Caco-2 (cell line): Measurements from ENCODE around the gene RPL28. TPM values are rescaled to one million over a fixed set of nuclear protein-coding genes. Genes with fewer than 3 reads are reported as not detected.

Source experiments
- Bru-seq: library from RNA; stranded (reverse); fragments of 400-500 nt; gene quantifications from one replicate; lab custom pipeline; 2021; lab: Mats Ljungman, UMichigan
- BruChase-seq, 2 experiments: library from RNA; stranded (reverse); fragments of 400-500 nt; gene quantifications; one replicate each; lab custom pipeline; 2021; lab: Mats Ljungman, UMichigan
- BruUV-seq: library from RNA; stranded (reverse); fragments of 400-500 nt; replicated peaks from 2 replicates; lab custom pipeline; 2021; lab: Mats Ljungman, UMichigan
- CTCF ChIA-PET: fragments of 300-600 bp; sonication (Branson Sonifier 250); formaldehyde crosslinking; loops from one replicate; lab custom pipeline; 2022; ENCODE audit warnings: antibody characterized with exemption; lab: Charles Lee
- POLR2A ChIA-PET: fragments of 300-600 bp; sonication (Branson Sonifier 250); formaldehyde crosslinking; loops from one replicate; lab custom pipeline; 2022; ENCODE audit warnings: antibody characterized with exemption; lab: Charles Lee
- DNase-seq, 2 experiments: peaks; one replicate each; pipeline versions ENCODE4 v3.0.0 to v3.0.0-alpha.2; 2020 to 2022
- H3K27me3 ChIP-seq: replicated peaks from 2 replicates; pipeline ENCODE4 v1.6.0; 2011; ENCODE audit warnings: low read length; ENCODE audit not compliant: control insufficient read depth, insufficient read depth
- H3K36me3 ChIP-seq: 2 replicates; pipeline ENCODE4 v1.5.1; 2011; ENCODE audit warnings: low read length; ENCODE audit not compliant: control insufficient read depth, insufficient read depth
- H3K4me1 ChIP-seq: fragments of 250-450 bp; sonication (Bioruptor Pico); 2 replicates; pipeline ENCODE4 v1.5.1; 2020; ENCODE audit warnings: mild to moderate bottlenecking
- H3K4me3 ChIP-seq: 2 replicates; pipeline ENCODE4 v1.5.1; 2011; ENCODE audit warnings: low read depth, mild to moderate bottlenecking, control low read depth, low read length
- H3K9me3 ChIP-seq: fragments of 250-450 bp; sonication (Bioruptor Pico); 2 replicates; pipeline ENCODE4 v1.5.1; 2020; ENCODE audit warnings: mild to moderate bottlenecking, moderate library complexity
- H3K27ac Mint-ChIP-seq: one replicate; pipeline ENCODE4 v1.8.0; 2022; ENCODE audit warnings: mixed read lengths; ENCODE audit not compliant: unreplicated experiment
- H3K27me3 Mint-ChIP-seq: one replicate; pipeline ENCODE4 v1.8.0; 2022; ENCODE audit warnings: mixed read lengths; ENCODE audit not compliant: insufficient read depth, unreplicated experiment
- H3K36me3 Mint-ChIP-seq: one replicate; pipeline ENCODE4 v1.8.0; 2022; ENCODE audit warnings: mild to moderate bottlenecking, mixed read lengths; ENCODE audit not compliant: insufficient read depth, unreplicated experiment
- H3K4me1 Mint-ChIP-seq: one replicate; pipeline ENCODE4 v1.8.0; 2022; ENCODE audit warnings: low read depth, mixed read lengths; ENCODE audit not compliant: unreplicated experiment
- H3K4me3 Mint-ChIP-seq: one replicate; pipeline ENCODE4 v1.8.0; 2022; ENCODE audit warnings: mild to moderate bottlenecking, moderate library complexity, mixed read lengths; ENCODE audit not compliant: unreplicated experiment
- H3K9me3 Mint-ChIP-seq: one replicate; pipeline ENCODE4 v1.8.0; 2022; ENCODE audit warnings: mixed read lengths; ENCODE audit not compliant: unreplicated experiment
- intact Hi-C: fragments of 100-400 bp; cut with micrococcal nuclease; formaldehyde crosslinking; loops from one replicate; pipeline ENCODE4 v1.10.0; 2022; ENCODE audit not compliant: unreplicated experiment
- long read RNA-seq: library from polyadenylated mRNA; stranded (forward); transcript quantifications from one replicate; pipeline ENCODE4 v2.0.0, GENCODE V29; 2022
- total RNA-seq: library from RNA; stranded (reverse); gene quantifications from 2 replicates; pipeline ENCODE4 v1.2.3, GENCODE V29; 2022
- TF ChIP-seq, protein P1 (sequence below), 2 experiments: fragments of 200-600 bp in 1 of 2; IDR thresholded peaks; 1 replicate in 1 of 2; 2 replicates in 1 of 2; pipeline versions ENCODE4 v1.5.1 to v1.8.0; 2011 to 2022; ENCODE audit warnings: antibody characterized with exemption in 1 of 2, control low read depth in 1 of 2, inconsistent platforms in 1 of 2, low read depth in 1 of 2, low read length in 1 of 2, mild to moderate bottlenecking in 1 of 2, moderate library complexity in 1 of 2; ENCODE audit not compliant: insufficient read depth in 1 of 2, severe bottlenecking in 1 of 2, unreplicated experiment in 1 of 2

RPL28 gene
- 2,048 and 2,146 TPM in 2 replicates for total RNA-seq
- percentile 97 among the genes with signal in this experiment for Bru-seq, nascent RNA
- percentile 96 among the genes with signal in this experiment for BruChase-seq, experiment 1, labeled RNA remaining after a 2-hour chase
- percentile 98 among the genes with signal in this experiment for BruChase-seq, experiment 2, labeled RNA remaining after a 6-hour chase
- long read RNA-seq, full-length matches to known transcripts, result 367 of 412 reads
- long read RNA-seq, partial matches to known transcripts, result 19 of 412 reads
- long read RNA-seq, other reads (novel, unspliced or antisense), result 26 of 412 reads

DNA sequence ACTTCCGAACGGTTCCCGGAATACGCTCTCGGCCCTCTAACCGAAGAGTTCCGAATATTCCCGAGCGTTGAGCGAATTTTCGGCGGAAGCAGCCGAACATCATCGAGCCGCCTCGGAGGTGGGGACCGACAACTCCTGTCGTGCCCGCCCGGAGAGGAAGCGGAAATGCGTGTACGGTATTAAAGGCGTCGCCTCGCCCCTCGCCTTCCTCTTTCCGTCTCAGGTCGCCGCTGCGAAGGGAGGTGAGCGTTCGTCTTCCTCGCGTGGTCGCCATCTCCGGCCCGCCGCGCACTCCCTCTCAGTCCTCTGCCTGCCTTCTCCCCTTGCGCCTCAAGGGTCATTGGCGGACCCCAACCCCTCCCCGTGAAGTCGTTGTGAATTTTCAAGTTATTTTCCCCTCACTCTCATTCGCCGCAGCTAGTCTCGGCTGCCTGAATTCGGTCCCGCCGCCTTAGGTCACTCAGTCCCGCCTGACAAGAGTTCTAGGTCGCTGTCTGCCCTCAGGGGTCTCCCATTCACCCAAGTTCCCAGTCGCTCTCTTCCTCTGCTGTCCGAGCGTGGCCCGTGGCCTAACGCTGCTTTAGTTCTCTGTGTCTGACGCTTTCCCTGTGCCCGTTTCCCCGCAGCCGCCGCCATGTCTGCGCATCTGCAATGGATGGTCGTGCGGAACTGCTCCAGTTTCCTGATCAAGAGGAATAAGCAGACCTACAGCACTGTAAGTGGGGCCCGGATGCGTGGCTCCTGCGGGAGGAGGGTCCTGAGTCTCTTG is at the start of gene RPL28:
Gene RPL28 (plus strand): TSS at position 209 of the 769 bp plus-strand sequence. CDS start 426 bp downstream, at position 635.
- peak within 1 kb of the TSS; percentile 95 for H3K4me3 ChIP-seq
- POLR2A ChIA-PET, result interaction anchor here (0.6 to 1.3 kb wide), 3 partner anchors 21 to 47 kb away, joined by 4 to 8 read pairs (median 6); partner anchors contain the start of genes KMT5C and UBE2S
- peak; percentile 98 to 99 for DNase-seq
- CTCF ChIA-PET, result no interaction called here
- TF ChIP-seq, protein P1, sequence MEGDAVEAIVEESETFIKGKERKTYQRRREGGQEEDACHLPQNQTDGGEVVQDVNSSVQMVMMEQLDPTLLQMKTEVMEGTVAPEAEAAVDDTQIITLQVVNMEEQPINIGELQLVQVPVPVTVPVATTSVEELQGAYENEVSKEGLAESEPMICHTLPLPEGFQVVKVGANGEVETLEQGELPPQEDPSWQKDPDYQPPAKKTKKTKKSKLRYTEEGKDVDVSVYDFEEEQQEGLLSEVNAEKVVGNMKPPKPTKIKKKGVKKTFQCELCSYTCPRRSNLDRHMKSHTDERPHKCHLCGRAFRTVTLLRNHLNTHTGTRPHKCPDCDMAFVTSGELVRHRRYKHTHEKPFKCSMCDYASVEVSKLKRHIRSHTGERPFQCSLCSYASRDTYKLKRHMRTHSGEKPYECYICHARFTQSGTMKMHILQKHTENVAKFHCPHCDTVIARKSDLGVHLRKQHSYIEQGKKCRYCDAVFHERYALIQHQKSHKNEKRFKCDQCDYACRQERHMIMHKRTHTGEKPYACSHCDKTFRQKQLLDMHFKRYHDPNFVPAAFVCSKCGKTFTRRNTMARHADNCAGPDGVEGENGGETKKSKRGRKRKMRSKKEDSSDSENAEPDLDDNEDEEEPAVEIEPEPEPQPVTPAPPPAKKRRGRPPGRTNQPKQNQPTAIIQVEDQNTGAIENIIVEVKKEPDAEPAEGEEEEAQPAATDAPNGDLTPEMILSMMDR (IDR thresholded peaks at IDR 0.05; ENCODE audit: insufficient read depth in 1 of 2, low read depth in 1 of 2, low read length in 1 of 2, severe bottlenecking in 1 of 2, unreplicated experiment in 1 of 2), result no peak
- H3K4me1 Mint-ChIP-seq, result peaks cover 18% of the 10 kb centered on the region
- H3K36me3 Mint-ChIP-seq, result peaks cover 59% of the 10 kb centered on the region
- H3K27me3 ChIP-seq, result no peaks in the 10 kb centered on the region
- peaks cover 18% of the 10 kb centered on the region for H3K36me3 ChIP-seq
- H3K27ac Mint-ChIP-seq, result peak within 1 kb of the TSS; percentile 89
- intact Hi-C loops, result loop anchor here (1.0 to 10.0 kb wide), 7 partner anchors 22 to 249 kb away; partner anchors contain the start of genes HSPBP1, KMT5C and PPP6R1
- BruUV-seq, result no TSS peak
- H3K9me3 Mint-ChIP-seq, result no peaks in the 10 kb centered on the region
- H3K4me1 ChIP-seq, result peaks cover 30% of the 10 kb centered on the region
- no peaks in the 10 kb centered on the region for H3K27me3 Mint-ChIP-seq
- H3K4me3 Mint-ChIP-seq, result peak within 1 kb of the TSS; percentile 93
- no peaks in the 10 kb centered on the region for H3K9me3 ChIP-seq

DNA sequence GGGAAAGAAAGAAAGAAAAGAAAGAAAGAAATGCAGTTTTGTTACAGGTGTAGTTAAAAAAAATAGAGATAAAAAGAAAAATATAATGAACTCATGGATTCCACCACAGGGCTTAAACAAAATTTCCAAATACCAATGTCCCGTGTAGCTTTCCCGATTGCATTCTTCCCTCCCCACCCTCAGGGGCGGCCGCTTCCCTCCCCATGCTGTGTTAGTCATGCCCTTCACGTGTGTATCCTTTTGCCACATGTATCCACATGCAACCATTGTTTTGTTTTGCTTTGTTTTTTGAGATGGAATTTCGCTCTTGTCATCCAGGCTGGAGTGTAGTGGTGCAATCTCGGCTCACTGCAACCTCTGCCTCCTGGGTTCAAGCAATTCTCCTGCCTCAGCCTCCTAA is 49.6 kb upstream of the RPL28 start:
- no peak for DNase-seq
- no TSS peak for BruUV-seq
- no peaks in the 10 kb centered on the region for H3K36me3 ChIP-seq
- no peaks in the 10 kb centered on the region for H3K9me3 Mint-ChIP-seq
- ChIA-PET POLR2A (no interaction called here), CTCF (interaction anchor here (0.6 to 1.0 kb wide), 2 partner anchors 8 to 174 kb away, joined by 4 read pairs; no protein-coding TSS in a partner anchor)
- peaks cover 17% of the 10 kb centered on the region for H3K4me1 Mint-ChIP-seq
- H3K9me3 ChIP-seq, result no peaks in the 10 kb centered on the region
- no peaks in the 10 kb centered on the region for H3K27me3 Mint-ChIP-seq
- H3K4me1 ChIP-seq, result peaks cover 10% of the 10 kb centered on the region; the same call in 1 of the 2 replicates
- no peak overlapping the region for H3K4me3 ChIP-seq
- H3K36me3 Mint-ChIP-seq, result peaks cover 24% of the 10 kb centered on the region
- TF ChIP-seq, protein P1 (IDR thresholded peaks at IDR 0.05; ENCODE audit: insufficient read depth in 1 of 2, low read depth in 1 of 2, low read length in 1 of 2, severe bottlenecking in 1 of 2, unreplicated experiment in 1 of 2), result no peak
- H3K27ac Mint-ChIP-seq, result no peak overlapping the region
- intact Hi-C loops, result no loop called here
- H3K4me3 Mint-ChIP-seq, result no peak overlapping the region
- H3K27me3 ChIP-seq, result no peaks in the 10 kb centered on the region
